Measurements from ENCODE around the gene CETP.

GRCh38 chr16:56936950-56937349 lies 24.8 kb upstream of the CETP start:
- TF ChIP-seq, protein P1, sequence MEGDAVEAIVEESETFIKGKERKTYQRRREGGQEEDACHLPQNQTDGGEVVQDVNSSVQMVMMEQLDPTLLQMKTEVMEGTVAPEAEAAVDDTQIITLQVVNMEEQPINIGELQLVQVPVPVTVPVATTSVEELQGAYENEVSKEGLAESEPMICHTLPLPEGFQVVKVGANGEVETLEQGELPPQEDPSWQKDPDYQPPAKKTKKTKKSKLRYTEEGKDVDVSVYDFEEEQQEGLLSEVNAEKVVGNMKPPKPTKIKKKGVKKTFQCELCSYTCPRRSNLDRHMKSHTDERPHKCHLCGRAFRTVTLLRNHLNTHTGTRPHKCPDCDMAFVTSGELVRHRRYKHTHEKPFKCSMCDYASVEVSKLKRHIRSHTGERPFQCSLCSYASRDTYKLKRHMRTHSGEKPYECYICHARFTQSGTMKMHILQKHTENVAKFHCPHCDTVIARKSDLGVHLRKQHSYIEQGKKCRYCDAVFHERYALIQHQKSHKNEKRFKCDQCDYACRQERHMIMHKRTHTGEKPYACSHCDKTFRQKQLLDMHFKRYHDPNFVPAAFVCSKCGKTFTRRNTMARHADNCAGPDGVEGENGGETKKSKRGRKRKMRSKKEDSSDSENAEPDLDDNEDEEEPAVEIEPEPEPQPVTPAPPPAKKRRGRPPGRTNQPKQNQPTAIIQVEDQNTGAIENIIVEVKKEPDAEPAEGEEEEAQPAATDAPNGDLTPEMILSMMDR (IDR thresholded peaks at IDR 0.05): no peak
- TF ChIP-seq EP300 (IDR thresholded peaks at IDR 0.05) (no peak), POLR2A (IDR thresholded peaks at IDR 0.05) (no peak)
